GM12864 (cell line): ENCODE results near the gene PAPPA.

Source experiments
- DNase-seq: peaks from one replicate; pipeline ENCODE4 v3.0.0-alpha.2; 2011; ENCODE audit warnings: low read depth
- H3K4me3 ChIP-seq: 2 replicates; pipeline ENCODE4 v1.5.1; 2011; ENCODE audit warnings: mild to moderate bottlenecking, low read depth, low read length, control low read depth
- CTCF ChIP-seq: IDR thresholded peaks from 2 replicates; pipeline ENCODE4 v1.5.1; 2011; ENCODE audit warnings: low read depth, mild to moderate bottlenecking, moderate library complexity, low read length, control low read depth, inconsistent platforms; ENCODE audit errors: missing control alignments

PAPPA gene

DNA sequence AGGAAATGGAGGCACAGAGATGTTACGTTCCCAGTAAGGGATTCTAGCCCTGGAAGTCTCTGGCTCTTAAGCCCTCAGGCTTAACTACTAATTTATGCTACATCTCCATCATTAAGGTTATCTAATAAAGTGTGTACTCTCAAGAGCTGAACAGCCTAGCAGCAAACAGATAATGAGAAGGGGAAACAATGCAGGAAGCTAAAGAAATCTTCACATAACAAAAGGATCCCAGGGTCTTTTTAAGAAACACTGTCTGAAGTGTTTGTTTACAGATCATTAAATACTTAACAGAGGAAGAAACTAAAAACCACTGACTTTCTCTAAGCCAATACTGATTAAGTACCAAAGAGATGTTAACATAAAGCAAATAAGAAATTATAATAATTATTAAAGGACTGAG is 129.0 kb downstream of the PAPPA start:
- TF ChIP-seq CTCF, result no peak
- no peak for DNase-seq
- no peak overlapping the region for H3K4me3 ChIP-seq

DNA sequence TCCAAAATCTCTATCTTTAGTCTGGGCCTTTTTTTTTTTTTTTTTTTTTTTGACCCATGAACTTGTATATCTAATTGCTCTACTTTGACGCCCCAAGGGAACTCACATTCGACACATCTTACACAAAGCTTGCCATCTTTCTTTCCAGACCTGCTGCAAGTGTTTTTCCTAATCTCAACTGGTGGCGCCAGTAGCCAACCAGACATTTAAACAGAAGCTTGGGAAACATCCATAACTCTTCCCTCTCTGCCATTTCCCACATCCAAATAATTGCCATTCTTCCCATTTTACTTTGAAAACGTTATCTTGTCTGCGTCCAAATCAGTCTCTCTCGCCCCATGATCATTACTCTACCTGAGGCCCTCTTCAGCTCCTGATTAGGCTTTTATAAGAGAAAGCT is 130.9 kb downstream of the PAPPA start:
- TF ChIP-seq CTCF, result no peak
- no peak for DNase-seq
- H3K4me3 ChIP-seq, result no peak overlapping the region

GRCh38 chr9:116285320-116285719 is 131.7 kb downstream of the PAPPA start:
- H3K4me3 ChIP-seq, result no peak overlapping the region
- TF ChIP-seq CTCF, result no peak
- no peak for DNase-seq

DNA sequence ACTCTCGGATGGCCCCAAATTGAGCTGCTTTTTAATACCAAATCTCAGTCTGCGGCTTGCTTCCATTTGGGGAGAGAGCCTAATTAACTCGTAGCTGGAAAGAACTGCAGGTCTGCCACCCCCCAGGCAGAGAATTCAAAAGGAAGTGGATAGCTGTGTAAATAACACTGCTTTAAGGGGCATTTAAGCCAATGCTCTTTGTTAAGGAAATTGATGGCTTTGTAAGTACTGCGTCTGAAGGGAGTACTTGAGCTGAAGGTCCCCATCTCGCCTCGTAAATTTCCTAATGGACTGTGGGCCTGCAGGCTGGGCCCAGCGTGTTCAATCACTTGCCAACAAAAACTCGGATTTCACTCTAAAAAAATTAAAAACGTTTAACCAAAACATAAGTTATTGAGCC is 132.7 kb downstream of the PAPPA start:
- no peak for DNase-seq
- H3K4me3 ChIP-seq, result no peak overlapping the region
- no peak for TF ChIP-seq CTCF

DNA sequence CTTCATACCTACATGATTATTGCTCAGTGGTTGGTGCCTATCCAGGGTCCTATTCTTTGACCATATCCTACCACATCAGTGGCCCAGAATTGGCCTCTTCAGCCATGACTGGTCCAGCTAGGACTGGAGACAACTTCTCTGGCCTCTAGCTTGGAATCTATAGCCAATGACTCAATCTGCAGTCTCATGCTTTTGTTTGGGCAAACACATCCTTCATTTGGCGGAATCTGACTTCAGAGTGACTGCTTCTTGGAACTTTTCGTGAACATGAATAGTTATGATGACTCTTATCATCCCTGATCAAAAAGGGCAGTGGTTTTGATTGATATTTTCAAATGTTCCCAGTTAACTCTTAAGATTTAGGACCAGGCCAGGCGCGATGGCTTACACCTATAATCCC is 134.1 kb downstream of the PAPPA start:
- TF ChIP-seq CTCF, result no peak
- DNase-seq, result no peak

DNA sequence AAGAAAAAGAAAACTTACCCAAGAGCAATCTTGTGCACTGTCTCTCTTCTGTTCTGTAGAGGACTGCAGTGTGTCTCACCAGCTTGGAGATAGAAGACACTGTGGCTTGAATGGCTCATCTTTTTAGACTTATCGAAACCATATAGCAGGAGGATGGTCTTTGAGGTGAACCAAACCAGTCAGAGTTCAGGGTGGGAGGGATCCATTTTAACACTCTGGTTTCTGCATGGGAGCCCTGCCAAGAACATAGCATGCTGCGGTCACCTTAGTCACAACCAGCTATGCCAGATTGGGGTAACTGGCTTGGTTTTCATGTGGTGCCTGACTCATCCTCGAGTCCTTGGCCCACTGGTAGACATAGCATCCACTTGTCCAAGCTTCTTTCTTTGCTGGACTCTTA is 135.1 kb downstream of the PAPPA start:
- no peak for TF ChIP-seq CTCF
- H3K4me3 ChIP-seq, result no peak overlapping the region
- no peak for DNase-seq

More for the DNA sequence above, 134.1 kb downstream of the PAPPA start:
- no peak overlapping the region for H3K4me3 ChIP-seq

DNA sequence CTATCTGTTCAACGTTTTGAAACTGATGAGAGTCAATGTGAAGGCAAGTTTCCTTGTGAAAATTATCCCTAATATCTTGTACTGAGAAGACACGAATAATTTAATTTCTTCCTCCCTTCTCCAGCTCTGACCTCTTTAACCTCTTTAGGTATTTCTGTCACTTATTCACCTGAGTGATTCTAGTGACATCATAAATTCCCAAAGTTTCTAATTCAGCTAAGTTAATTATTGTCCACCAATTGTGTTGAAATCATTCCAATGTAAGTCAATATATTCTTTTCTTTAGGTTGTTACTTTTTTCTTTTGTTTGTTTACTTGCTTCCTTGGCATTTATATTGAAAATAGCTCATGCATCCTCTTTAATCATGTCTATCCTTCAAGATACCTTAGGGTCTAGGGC is 143.8 kb downstream of the PAPPA start:
- no peak overlapping the region for H3K4me3 ChIP-seq
- no peak for TF ChIP-seq CTCF
- DNase-seq, result no peak
